Fibroblast of skin of left quadriceps (primary cell): ENCODE results near the gene MDH1B.
"Not testable (repeated sequence)": the region's sequence is repeated elsewhere in the genome, so short reads cannot be mapped to it uniquely, and the experiment has no call there.

Source experiments
- DNase-seq, 2 experiments: peaks; one replicate each; pipeline ENCODE4 v3.0.0-alpha.2; 2013; ENCODE audit warnings: low read depth in 2 of 2

The MDH1B gene

GRCh38 chr2:206766057-206766930 is 1.2 kb upstream of the MDH1B start:
- no peak for DNase-seq

- DNase-seq = no peak
These were observed 371 bp downstream of the MDH1B start for GRCh38 chr2:206764673-206765241.

GRCh38 chr2:206756816-206757215 is 8.3 kb downstream of the MDH1B start:
- DNase-seq = no peak

GRCh38 chr2:206740800-206741199 is 24.3 kb downstream of the MDH1B start:
- DNase-seq = no peak

- no peak for DNase-seq
These were observed 25.9 kb downstream of the MDH1B start for GRCh38 chr2:206739271-206739670.

- no peak for DNase-seq
These were observed 28.2 kb downstream of the MDH1B start for GRCh38 chr2:206736935-206737334.

- DNase-seq = no peak
These were observed 31.8 kb downstream of the MDH1B start for GRCh38 chr2:206733341-206733740.

GRCh38 chr2:206728277-206729199 is 36.6 kb downstream of the MDH1B start:
- DNase-seq = no peak

- no peak for DNase-seq
These were observed 37.8 kb downstream of the MDH1B start for GRCh38 chr2:206727287-206727686.

GRCh38 chr2:206723288-206723687 is 41.8 kb downstream of the MDH1B start:
- DNase-seq = no peak

- DNase-seq = no peak
These were observed 43.7 kb downstream of the MDH1B start for GRCh38 chr2:206721256-206721920.

GRCh38 chr2:206718296-206718695 is 46.8 kb downstream of the MDH1B start, which contains the start of gene DYTN:
DYTN (minus strand) TSS chr2:206718396; CDS start chr2:206718279, 117 bp downstream.
- no peak for DNase-seq

- no peak for DNase-seq
These were observed 48.5 kb downstream of the MDH1B start for GRCh38 chr2:206716623-206717022.

- not testable (repeated sequence) for DNase-seq
These were observed 49.9 kb downstream of the MDH1B start for GRCh38 chr2:206715183-206715582.

- DNase-seq = no peak
These were observed 51.4 kb downstream of the MDH1B start for GRCh38 chr2:206713746-206714145.

GRCh38 chr2:206708286-206708685 is 56.8 kb downstream of the MDH1B start:
- no peak for DNase-seq

GRCh38 chr2:206707164-206707701 is 57.9 kb downstream of the MDH1B start:
- no peak for DNase-seq

GRCh38 chr2:206701952-206702605 is 63.0 kb downstream of the MDH1B start:
- DNase-seq = no peak

- no peak for DNase-seq
These were observed 65.0 kb downstream of the MDH1B start for GRCh38 chr2:206700156-206700555.

- DNase-seq = no peak
These were observed 66.3 kb downstream of the MDH1B start for GRCh38 chr2:206698811-206699210.

GRCh38 chr2:206696910-206697309 is 68.2 kb downstream of the MDH1B start:
- no peak for DNase-seq
